ENCODE results near the gene TRPM4.

DNA sequence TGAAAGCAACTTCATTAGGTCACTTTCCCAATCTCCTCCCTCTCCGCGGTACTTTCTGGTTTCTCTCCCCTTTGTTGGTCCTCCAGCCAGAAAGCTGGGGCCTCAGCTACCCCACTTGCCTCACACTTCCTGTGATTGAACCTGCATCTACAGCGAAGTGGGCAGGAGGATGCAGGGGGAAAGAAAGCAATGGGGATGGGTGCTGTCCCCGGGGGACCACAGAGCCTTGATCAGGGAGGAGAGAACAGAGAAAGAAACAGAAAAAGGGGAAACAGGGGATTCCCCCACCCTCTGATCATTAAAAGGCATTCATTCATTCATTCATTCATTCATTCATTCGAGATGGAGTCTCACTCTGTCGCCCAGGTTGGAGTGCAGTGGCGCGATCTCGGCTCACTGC, 74.2 kb downstream of the TRPM4 start:
- TF ChIP-seq, protein P1, sequence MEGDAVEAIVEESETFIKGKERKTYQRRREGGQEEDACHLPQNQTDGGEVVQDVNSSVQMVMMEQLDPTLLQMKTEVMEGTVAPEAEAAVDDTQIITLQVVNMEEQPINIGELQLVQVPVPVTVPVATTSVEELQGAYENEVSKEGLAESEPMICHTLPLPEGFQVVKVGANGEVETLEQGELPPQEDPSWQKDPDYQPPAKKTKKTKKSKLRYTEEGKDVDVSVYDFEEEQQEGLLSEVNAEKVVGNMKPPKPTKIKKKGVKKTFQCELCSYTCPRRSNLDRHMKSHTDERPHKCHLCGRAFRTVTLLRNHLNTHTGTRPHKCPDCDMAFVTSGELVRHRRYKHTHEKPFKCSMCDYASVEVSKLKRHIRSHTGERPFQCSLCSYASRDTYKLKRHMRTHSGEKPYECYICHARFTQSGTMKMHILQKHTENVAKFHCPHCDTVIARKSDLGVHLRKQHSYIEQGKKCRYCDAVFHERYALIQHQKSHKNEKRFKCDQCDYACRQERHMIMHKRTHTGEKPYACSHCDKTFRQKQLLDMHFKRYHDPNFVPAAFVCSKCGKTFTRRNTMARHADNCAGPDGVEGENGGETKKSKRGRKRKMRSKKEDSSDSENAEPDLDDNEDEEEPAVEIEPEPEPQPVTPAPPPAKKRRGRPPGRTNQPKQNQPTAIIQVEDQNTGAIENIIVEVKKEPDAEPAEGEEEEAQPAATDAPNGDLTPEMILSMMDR (IDR thresholded peaks at IDR 0.05; ENCODE audit: low read depth, low read length, missing input control), result no peak
- TF ChIP-seq TAF1 (conservative IDR thresholded peaks at IDR 0.05), result no peak
- no peak for TF ChIP-seq MAX (IDR thresholded peaks at IDR 0.05)
- TF ChIP-seq EGR1 (IDR thresholded peaks at IDR 0.05; ENCODE audit: low read depth in 2 of 2), result no peak
- TF ChIP-seq SP1 (IDR thresholded peaks at IDR 0.05), result no peak
- TF ChIP-seq REST (IDR thresholded peaks at IDR 0.05), result no peak
- no peak for TF ChIP-seq HNF4G (IDR thresholded peaks at IDR 0.05)
- TF ChIP-seq, protein P2, sequence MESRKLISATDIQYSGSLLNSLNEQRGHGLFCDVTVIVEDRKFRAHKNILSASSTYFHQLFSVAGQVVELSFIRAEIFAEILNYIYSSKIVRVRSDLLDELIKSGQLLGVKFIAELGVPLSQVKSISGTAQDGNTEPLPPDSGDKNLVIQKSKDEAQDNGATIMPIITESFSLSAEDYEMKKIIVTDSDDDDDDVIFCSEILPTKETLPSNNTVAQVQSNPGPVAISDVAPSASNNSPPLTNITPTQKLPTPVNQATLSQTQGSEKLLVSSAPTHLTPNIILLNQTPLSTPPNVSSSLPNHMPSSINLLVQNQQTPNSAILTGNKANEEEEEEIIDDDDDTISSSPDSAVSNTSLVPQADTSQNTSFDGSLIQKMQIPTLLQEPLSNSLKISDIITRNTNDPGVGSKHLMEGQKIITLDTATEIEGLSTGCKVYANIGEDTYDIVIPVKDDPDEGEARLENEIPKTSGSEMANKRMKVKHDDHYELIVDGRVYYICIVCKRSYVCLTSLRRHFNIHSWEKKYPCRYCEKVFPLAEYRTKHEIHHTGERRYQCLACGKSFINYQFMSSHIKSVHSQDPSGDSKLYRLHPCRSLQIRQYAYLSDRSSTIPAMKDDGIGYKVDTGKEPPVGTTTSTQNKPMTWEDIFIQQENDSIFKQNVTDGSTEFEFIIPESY (IDR thresholded peaks at IDR 0.05), result no peak
- TF ChIP-seq HNF4A (conservative IDR thresholded peaks at IDR 0.05), result no peak
- TF ChIP-seq RXRA (IDR thresholded peaks at IDR 0.05), result no peak
- no peak for TF ChIP-seq ATF3 (IDR thresholded peaks at IDR 0.05)

Data from liver (tissue), 3 donors.